Keratinocyte (primary cell): Measurements from ENCODE around the gene PIERCE2. TPM values are rescaled to one million over a fixed set of nuclear protein-coding genes. Genes with fewer than 3 reads are reported as not detected.

Experiments used
- DNase-seq: peaks from one replicate; pipeline ENCODE4 v3.0.0-alpha.2; 2011; ENCODE audit warnings: low read depth, missing footprints, low spot score
- FAIRE-seq: peaks from 2 replicates; lab custom pipeline; 2011; peaks lifted over from hg19 to GRCh38; lab: Jason Lieb, UNC
- H2AFZ ChIP-seq: 2 replicates; pipeline ENCODE4 v1.6.0; 2012; ENCODE audit warnings: low read length, control low read depth, inconsistent platforms; ENCODE audit not compliant: control insufficient read depth
- H3K27ac ChIP-seq: 2 replicates; pipeline ENCODE4 v1.5.1; 2011; ENCODE audit warnings: low read length; ENCODE audit not compliant: control insufficient read depth, insufficient read depth
- H3K27me3 ChIP-seq: 3 replicates; pipeline ENCODE4 v1.6.0; 2011; ENCODE audit warnings: low read length; ENCODE audit not compliant: control insufficient read depth, insufficient read depth; ENCODE audit errors: extremely low read depth
- H3K36me3 ChIP-seq, 2 experiments: 2 replicates in 1 of 2; 3 replicates in 1 of 2; pipeline ENCODE4 v1.5.1; 2011; ENCODE audit warnings: low read length in 2 of 2, mild to moderate bottlenecking in 1 of 2; ENCODE audit not compliant: control insufficient read depth in 2 of 2, insufficient read depth in 2 of 2; ENCODE audit errors: extremely low read depth in 1 of 2
- H3K4me1 ChIP-seq: 3 replicates; pipeline ENCODE4 v1.5.1; 2011; ENCODE audit warnings: low read length; ENCODE audit not compliant: control insufficient read depth, insufficient read depth; ENCODE audit errors: extremely low read depth
- H3K4me2 ChIP-seq: 3 replicates; pipeline ENCODE4 v1.6.0; 2011; ENCODE audit warnings: low read depth, low read length; ENCODE audit not compliant: control insufficient read depth, insufficient read depth; ENCODE audit errors: extremely low read depth
- H3K4me3 ChIP-seq, 3 experiments: fragments of 200-600 bp in 1 of 3; sonication (generic) in 1 of 3; 2 replicates in 2 of 3; 3 replicates in 1 of 3; pipeline ENCODE4 v1.5.1; 2011 to 2016; ENCODE audit warnings: low read length in 3 of 3, mild to moderate bottlenecking in 3 of 3, control low read depth in 2 of 3, inconsistent platforms in 1 of 3, low read depth in 1 of 3, mixed read lengths in 1 of 3, mixed run types in 1 of 3, moderate library complexity in 1 of 3; ENCODE audit not compliant: control insufficient read depth in 2 of 3, insufficient read depth in 2 of 3; ENCODE audit errors: extremely low read depth in 1 of 3
- H3K79me2 ChIP-seq: 2 replicates; pipeline ENCODE4 v1.6.0; 2012; ENCODE audit warnings: low read length; ENCODE audit not compliant: control insufficient read depth, insufficient read depth
- H3K9ac ChIP-seq: 3 replicates; pipeline ENCODE4 v1.6.0; 2011; ENCODE audit warnings: low read length; ENCODE audit not compliant: control insufficient read depth, insufficient read depth; ENCODE audit errors: extremely low read depth
- H3K9me1 ChIP-seq: 3 replicates; pipeline ENCODE4 v1.6.0; 2011; ENCODE audit warnings: low read length; ENCODE audit not compliant: control insufficient read depth, insufficient read depth; ENCODE audit errors: extremely low read depth
- H3K9me3 ChIP-seq: 2 replicates; pipeline ENCODE4 v1.5.1; 2012; ENCODE audit warnings: low read depth, low read length; ENCODE audit not compliant: control insufficient read depth
- H4K20me1 ChIP-seq: 3 replicates; pipeline ENCODE4 v1.6.0; 2011; ENCODE audit warnings: low read length; ENCODE audit not compliant: control insufficient read depth, insufficient read depth; ENCODE audit errors: extremely low read depth
- CTCF ChIP-seq, 3 experiments: IDR thresholded peaks in 1 of 3; conservative IDR thresholded peaks in 1 of 3; optimal IDR thresholded peaks in 1 of 3; 2 replicates in 2 of 3; 3 replicates in 1 of 3; pipeline versions ENCODE3 to v1.5.1; 2011; ENCODE audit warnings: low read length in 3 of 3, mild to moderate bottlenecking in 3 of 3, moderate library complexity in 2 of 3, control low read depth in 1 of 3, inconsistent platforms in 1 of 3; ENCODE audit not compliant: insufficient read depth in 2 of 3; ENCODE audit errors: extremely low read depth in 1 of 3
- EZH2 ChIP-seq: IDR thresholded peaks from one replicate; pipeline ENCODE4 v1.6.1; 2012; ENCODE audit warnings: inconsistent platforms, mild to moderate bottlenecking, low read length, moderate library complexity
- dilution Hi-C: fragments of 300-500 bp; cut with MboI; formaldehyde crosslinking; loops from one replicate; pipeline ENCODE4 v1.7.0; 2020; ENCODE audit warnings: low sequenced_read_pairs; ENCODE audit not compliant: extremely low pct_ligation_motif_present
- polyA plus RNA-seq, 5 experiments: library from polyadenylated mRNA; depleted of rRNA in 3 of 5; stranded (reverse) in 3 of 5; stranded (forward) in 1 of 5; unstranded in 1 of 5; fragments of >200 nt; gene quantifications; 1 replicate in 1 of 5; 2 replicates in 3 of 5; 3 replicates in 1 of 5; pipeline versions ENCODE4 v1.2.1 to v1.2.3, GENCODE V29; 2011 to 2012; ENCODE audit warnings: missing spikeins in 2 of 5, low read depth in 1 of 5, low replicate concordance in 1 of 5

Gene PIERCE2
- polyA plus RNA-seq, 1 donor (not counting 4 experiments of a cell fraction or from before 2014, with no cell fraction given), result 4.3 TPM

- Histone ChIP-seq H3K27ac (no peak overlapping the region), H3K9me3 (no peaks in the 10 kb centered on the region), H3K4me3 (no peak overlapping the region), H3K4me1 (no peaks in the 10 kb centered on the region), H3K9me1 (no peaks in the 10 kb centered on the region), H2AFZ (no peak overlapping the region), H4K20me1 (no peaks in the 10 kb centered on the region), H3K79me2 (no peaks in the 10 kb centered on the region), H3K9ac (no peak overlapping the region), H3K27me3 (no peaks in the 10 kb centered on the region), H3K4me2 (no peak overlapping the region), H3K36me3 (no peaks in the 10 kb centered on the region)
- no peak for DNase-seq
- TF ChIP-seq CTCF (optimal IDR thresholded peaks at IDR 0.05 in 1 of 3, IDR thresholded peaks at IDR 0.05 in 1 of 3, conservative IDR thresholded peaks at IDR 0.05 in 1 of 3; ENCODE audit: extremely low read depth in 1 of 3, insufficient read depth in 2 of 3, low read length in 3 of 3) (no peak), EZH2 (no peak)
- dilution Hi-C loops, result no loop called here
- FAIRE-seq, result no peak
Observed at GRCh38 chr15:55366981-55367380, 41.3 kb upstream of the PIERCE2 start.

- Histone ChIP-seq H3K9ac (no peak overlapping the region), H3K27me3 (no peaks in the 10 kb centered on the region), H3K4me3 (no peak overlapping the region), H4K20me1 (no peaks in the 10 kb centered on the region), H3K9me3 (no peaks in the 10 kb centered on the region), H3K27ac (no peak overlapping the region), H3K36me3 (no peaks in the 10 kb centered on the region), H2AFZ (no peak overlapping the region), H3K4me2 (no peak overlapping the region), H3K79me2 (no peaks in the 10 kb centered on the region), H3K9me1 (no peaks in the 10 kb centered on the region), H3K4me1 (no peaks in the 10 kb centered on the region)
- no peak for FAIRE-seq
- no peak for TF ChIP-seq CTCF (optimal IDR thresholded peaks at IDR 0.05 in 1 of 3, IDR thresholded peaks at IDR 0.05 in 1 of 3, conservative IDR thresholded peaks at IDR 0.05 in 1 of 3; ENCODE audit: extremely low read depth in 1 of 3, insufficient read depth in 2 of 3, low read length in 3 of 3)
- no peak for TF ChIP-seq EZH2
- dilution Hi-C loops, result no loop called here
- DNase-seq, result no peak
Observed at GRCh38 chr15:55372701-55373440, 35.4 kb upstream of the PIERCE2 start.
